Amniotic epithelial cell (primary cell): ENCODE results near the gene ITPKB.

Experiments used
- DNase-seq: peaks from one replicate; pipeline ENCODE4 v3.0.0-alpha.2; 2010; ENCODE audit warnings: low read depth

Gene ITPKB

GRCh38 chr1:226637147-226637935, 101.7 kb downstream of the ITPKB start:
- no peak for DNase-seq

GRCh38 chr1:226636847-226637096, 102.3 kb downstream of the ITPKB start:
- no peak for DNase-seq

DNA sequence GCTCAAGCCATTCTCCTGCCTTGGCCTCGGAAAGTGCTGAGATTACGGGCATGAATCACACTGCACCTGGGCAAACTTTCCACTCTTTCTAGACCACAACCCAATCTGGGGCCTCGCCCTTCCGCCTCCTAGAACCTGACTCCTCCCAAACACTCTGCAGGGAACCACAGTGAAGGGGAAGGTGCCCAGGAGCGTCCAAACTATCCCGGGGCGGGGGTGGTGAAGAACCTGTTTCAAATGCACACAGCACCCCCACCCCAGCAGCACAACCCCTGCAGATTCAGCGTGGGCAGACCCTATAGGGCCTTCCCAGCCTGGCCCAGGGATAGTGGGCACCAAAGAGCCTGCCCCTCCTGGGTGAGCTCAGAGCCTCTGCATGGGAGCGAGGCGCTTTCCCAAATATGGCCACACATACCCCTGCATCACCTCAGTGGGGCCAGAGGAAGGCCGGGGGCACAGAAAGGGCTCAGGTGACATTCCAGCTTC, 103.6 kb downstream of the ITPKB start:
- no peak for DNase-seq

- no peak for DNase-seq
These were observed 104.4 kb downstream of the ITPKB start for GRCh38 chr1:226634611-226635246.

DNA sequence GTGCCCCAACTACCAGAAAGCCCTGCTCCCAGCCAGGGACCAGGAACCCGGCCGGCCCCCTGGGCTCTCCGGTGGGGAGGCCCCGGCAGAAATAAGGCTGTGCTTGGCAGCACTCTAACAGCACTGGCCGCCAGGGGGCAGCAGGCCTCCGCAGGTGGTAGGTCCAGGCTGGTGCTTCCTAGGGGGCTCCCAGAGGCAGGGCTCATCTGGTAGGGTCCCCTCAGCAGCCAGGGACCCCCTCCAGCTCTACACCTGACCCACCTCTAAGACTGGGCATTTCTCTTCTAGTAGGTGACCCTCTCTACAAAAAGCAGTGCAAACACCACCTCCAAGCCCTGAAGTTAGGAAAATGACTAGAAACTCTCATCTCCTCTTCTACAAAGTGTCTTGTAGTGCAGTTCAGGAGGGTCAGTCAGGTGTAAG, 104.9 kb downstream of the ITPKB start:
- peak; percentile 34 for DNase-seq

- no peak for DNase-seq
These were observed 105.4 kb downstream of the ITPKB start for GRCh38 chr1:226633541-226634165.

- DNase-seq, result no peak
These were observed 106.1 kb downstream of the ITPKB start for GRCh38 chr1:226632922-226633351.

GRCh38 chr1:226632169-226632879, 106.8 kb downstream of the ITPKB start:
- no peak for DNase-seq

GRCh38 chr1:226631229-226632000, 107.7 kb downstream of the ITPKB start:
- no peak for DNase-seq

DNA sequence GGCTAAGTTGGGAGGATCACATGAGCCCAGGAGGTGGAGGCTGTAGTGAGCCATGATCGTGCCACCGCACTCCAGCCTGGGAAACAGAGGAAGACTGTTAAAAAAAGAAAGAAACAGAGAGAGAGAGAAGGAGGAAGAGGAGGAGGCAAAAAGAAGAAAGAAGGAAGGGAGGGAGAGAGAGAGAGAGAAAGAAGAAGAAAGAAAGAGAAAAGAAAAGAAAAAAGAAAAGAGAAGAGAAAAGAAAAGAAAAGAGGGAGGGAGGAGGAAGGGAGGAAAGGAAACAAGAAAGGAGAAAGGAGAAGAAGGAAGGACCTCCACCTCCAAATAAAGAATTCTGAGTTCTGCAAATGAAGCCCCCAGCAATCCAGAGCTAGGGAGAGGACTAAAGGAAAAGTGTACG, 108.5 kb downstream of the ITPKB start:
- no peak for DNase-seq

GRCh38 chr1:226629896-226630550, 109.1 kb downstream of the ITPKB start:
- DNase-seq, result no peak

DNA sequence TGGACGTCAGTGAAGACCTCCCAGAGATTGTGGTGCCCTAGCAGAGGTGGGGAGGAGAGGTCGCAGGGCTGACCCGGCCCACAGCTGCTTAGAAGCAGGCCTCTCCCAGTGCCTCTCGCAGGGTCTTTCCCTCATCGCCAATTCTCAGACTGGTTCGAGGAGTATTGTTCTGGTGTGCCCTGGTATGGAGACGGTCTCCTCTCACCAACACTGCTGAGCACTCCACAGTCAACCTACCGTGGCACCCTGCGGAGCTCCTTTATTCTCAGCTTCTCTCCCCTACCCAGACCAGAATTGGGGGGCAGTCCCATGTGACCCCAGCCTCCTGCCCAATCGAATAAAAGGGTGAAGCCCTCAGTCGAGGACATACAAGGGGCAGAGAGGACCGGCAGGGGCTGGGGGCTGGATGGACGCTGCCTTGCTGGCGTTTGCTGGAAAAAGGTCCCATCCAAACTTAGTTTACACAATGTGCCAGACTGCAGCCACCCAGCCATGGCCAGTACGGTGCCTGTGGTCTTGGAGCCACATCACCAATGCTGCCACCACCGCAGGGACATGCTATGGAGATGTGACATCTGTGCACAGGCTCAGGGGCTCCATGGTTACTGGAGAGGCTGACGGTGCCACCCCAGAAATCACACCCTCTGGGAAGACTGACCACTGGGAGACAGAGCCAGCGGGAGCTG, 109.7 kb downstream of the ITPKB start:
- DNase-seq, result no peak

DNA sequence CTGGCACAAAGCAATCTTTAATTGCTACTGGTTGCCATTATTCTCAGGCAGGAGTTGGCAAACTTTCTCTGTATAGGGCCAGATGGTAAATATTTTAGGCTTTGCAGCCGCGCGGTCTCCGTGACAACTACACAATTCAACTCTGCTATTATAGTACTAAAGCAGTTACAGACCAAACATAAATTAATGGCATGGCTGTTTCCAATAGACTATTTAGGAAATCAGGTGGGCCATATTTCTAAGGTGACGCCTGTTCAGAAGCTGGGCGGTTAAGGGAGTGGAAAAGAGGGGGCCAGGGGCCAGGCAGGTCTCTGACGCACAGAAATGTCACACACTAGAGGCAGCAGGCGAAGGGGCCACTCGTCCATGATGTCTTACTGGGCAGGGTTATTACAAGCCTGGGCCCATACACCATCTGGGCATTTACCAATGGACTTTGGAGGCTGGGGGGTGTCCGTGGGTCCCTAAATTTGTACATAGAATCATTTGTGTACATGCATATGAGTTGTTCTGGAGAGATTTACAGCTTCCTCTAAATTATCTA, 110.4 kb downstream of the ITPKB start:
- no peak for DNase-seq

DNA sequence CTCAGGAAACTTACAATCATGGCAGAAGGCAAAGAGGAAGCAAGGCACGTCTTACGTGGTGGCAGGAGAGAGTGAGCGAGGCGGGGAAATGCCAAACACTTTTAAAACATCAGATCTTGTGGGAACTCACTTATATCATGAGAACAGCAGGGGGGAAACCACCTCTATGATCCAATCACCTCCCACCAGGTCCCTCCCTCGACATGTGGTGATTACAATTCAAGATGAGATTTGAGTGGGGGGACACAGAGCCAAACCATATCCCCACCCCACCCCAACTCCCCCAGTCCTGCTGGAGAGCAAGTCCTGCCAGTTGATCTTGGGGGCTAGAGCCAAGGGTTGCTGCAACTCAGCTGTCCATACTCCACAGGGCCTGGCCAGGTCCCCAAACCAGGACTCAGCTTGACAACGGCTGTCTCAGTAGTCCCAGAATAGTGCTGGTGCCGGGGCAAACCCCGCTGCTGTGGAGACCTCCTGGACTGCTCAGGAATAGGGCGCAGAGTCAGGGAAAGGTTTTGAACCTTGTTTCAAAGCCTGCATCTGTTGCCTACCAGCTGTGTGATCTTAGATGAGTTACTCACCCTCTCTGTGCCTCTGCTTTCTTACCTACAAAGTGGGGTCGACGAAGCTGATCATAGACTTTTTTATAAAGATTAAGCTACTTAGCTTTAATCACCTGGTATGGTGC, 111.0 kb downstream of the ITPKB start:
- DNase-seq, result no peak

GRCh38 chr1:226627050-226627755, 111.9 kb downstream of the ITPKB start:
- DNase-seq, result no peak

- DNase-seq, result peak; percentile 59
These were observed 112.5 kb downstream of the ITPKB start for GRCh38 chr1:226626577-226626956.

DNA sequence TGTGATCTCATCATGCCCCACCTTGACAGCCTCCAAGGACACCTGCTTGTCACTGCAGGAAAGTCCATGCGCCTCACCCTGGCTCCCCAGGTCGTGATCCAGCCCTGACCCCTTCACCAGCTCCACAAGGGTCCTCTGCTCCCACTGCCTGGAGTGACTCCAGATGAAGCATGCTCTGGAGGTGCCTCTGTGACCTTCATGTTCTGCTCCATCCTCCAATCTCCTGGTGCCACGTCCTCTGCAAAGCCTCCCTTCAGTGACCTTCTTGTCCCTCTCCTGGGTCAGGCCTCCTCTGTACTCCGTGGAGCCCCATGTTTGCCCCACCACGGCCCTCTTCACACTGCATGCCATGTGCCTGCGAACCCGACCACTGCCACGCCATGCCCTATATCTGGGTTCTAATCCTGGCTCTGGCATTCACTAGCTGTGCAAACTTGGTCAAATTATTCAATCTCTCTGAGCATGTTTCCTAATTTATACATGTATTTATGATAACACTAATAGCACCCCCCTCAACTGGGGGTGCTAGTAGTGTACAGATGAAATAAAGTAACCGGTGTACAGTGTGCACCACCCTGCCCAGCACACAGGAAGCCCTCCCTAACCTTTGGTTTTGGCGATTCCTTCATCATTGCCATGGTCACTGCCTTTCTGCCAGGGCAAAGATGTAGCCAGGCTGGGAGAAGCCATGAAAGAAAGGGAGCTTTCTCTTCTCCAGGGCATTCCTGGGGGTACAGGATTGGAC, 113.1 kb downstream of the ITPKB start:
- DNase-seq, result no peak

DNA sequence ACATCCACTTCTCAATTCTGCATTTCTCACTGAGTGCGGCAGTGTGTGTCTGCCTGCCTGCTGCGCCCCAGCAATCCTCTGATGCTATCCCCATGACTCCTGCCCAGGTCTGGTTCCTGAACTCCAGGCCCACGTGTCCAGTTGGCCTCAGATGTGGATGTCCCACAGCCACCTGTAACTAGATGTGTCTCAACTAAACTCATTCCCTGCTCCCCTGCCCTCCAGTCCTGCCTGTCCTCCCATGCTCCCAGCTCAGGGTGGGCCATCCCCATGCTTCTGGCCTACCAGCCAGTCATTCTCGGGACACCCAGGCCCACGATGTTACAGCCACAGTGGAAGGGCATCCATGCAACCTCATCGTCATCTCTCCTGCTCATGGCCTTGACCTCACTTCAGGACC, 113.8 kb downstream of the ITPKB start:
- no peak for DNase-seq

DNA sequence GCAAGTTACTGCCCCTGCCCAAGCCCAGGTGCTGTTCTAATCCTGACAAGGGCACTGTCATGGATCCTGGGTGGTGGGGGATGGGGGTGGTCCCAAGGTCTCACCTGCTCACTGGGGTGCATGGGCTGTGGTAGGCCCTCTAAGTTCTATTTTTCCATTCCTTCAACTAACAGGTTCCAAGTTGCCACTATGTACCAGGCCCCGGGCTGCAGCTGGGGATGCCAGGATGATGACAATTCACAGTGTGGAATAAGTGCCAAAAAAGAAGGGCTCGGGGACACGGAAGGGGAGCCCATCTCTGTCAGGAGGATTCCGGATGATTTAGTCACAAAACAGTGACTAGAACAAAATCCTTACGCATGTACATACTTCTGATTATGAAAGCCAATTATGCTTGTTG, 114.6 kb downstream of the ITPKB start:
- peak; percentile 18 for DNase-seq
